ENCODE data around the gene SLC39A11.
"Not testable (repeated sequence)": the region's sequence is repeated elsewhere in the genome, so short reads cannot be mapped to it uniquely, and the experiment has no call there.

Gene SLC39A11

DNA sequence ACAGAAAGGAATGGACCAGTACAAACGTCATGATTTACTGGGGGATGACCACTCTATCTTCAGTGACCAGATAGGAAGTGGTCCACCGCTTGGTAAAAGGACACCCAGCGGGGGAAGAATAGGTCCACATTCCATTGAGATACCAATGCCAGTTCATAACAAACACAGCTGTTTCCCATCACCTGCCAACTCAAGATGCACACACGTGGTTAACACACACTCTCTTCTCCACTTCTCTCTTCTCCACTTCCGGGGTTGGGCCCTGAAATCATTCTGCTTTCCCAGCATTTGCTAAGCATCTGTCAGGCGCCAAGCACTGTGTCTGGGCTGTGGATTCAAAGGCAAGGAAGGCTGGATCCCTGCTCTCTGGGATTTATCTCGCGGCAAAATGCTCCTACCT, 175.5 kb downstream of the SLC39A11 start:
- DNase-seq (ENCODE audit: low read depth in 3 of 3), result no peak

DNA sequence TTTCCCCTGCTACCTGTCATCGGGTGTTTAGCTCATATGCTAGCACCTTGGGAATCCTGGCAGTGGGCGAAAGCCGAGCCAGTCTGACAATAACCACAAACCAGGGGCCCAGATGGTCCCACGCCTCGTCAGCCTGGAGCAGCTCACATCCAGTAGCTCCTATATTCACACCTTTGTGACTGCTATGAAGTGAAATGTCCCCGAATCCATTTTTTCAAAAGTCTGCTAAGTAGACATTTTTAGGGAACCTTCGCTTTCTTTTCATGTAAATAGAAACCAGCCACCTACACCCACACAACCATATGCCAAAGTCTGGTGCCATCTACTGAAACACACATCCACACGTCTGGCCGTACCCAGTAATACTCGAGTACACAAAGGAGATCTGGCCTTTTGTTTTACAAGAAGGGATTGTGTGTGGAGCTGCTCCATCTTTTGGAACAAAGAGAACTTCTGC, 176.8 kb downstream of the SLC39A11 start:
- no peak for DNase-seq (ENCODE audit: low read depth in 3 of 3)

DNA sequence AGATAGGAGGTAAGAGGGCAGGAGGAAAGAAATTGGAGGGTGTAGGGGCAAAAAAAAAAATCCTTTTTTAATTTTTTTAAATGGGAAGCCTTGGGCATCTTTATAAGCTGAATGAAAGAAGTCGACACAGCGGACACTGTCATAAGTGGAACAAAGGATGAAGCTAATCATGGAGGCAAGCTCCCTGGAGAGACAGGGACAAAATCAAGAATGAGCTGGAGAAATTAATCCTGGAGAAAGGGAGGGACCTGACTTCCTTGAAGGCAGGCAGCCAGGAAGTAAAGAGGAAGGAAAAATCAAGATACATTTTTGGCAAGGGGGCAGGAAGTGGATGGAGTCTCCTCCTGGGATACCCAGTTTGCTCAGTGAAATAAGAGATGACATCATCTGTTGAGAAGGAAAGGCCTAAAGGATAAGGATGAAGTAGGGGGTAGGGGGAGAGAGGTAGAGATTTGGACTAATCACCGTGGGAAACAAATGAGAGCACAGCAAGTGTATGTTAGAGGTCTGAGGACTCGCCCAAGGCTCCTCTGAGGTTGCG, 179.3 kb downstream of the SLC39A11 start:
- DNase-seq (ENCODE audit: low read depth in 3 of 3), result no peak

DNA sequence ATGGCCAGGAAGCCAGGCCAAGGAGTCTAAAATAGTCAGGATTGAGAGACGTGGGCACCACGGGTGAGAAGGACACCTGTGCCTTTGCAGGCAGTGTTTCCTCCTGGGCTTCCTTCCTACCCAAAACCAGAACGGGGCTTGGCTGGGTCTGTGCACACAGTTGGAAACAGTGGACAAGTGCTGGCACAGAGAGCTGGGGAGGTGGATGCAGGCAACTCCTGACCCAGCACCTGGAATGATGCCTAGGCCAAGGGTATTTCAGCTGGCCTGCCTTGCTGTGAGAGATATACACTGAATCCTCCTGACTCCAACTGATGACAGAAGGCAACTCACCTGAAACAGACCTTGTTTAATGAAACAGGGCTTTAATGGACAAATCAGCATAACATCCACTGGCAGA, 186.2 kb downstream of the SLC39A11 start:
- no peak for DNase-seq (ENCODE audit: low read depth in 3 of 3)

DNA sequence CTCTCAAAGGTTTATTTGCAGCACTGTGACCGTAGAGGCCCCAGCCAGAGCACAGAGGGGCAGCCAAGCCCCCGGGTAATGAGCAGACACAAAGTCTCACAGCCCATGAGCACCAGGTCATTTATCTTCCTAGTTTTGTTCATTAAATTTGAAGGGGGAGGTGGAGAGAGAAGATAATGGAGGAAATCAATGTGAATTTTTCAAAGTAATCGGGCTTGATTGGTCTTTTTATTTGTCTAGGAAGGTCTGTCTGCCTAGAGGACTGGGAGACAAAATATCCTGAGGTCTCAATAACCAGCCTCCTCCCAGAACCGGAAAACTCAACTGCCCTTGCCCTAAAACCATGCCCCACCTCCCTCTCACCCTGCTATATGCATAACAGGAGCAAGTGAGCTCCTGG, 189.0 kb downstream of the SLC39A11 start:
- DNase-seq (ENCODE audit: low read depth in 3 of 3), result no peak

DNA sequence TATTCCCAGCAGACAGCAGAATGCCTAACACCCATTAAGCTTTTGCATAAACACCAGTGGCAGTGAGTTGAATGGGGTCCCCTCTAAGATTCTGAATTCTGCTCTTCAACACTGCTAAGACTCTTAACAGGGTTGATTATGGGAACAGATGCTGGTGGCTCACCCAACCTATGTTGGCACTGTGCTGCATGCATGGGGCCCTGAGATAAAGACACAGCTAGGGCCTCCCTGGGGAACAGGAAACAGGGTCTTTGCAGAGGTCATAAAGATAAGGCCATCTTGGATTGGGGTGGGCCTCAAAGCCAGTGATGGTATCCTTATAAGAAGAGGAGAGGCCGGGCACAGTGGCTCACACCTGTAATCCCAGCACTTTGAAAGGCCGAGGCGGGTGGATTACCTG, 190.8 kb downstream of the SLC39A11 start:
- DNase-seq (ENCODE audit: low read depth in 3 of 3), result no peak

DNA sequence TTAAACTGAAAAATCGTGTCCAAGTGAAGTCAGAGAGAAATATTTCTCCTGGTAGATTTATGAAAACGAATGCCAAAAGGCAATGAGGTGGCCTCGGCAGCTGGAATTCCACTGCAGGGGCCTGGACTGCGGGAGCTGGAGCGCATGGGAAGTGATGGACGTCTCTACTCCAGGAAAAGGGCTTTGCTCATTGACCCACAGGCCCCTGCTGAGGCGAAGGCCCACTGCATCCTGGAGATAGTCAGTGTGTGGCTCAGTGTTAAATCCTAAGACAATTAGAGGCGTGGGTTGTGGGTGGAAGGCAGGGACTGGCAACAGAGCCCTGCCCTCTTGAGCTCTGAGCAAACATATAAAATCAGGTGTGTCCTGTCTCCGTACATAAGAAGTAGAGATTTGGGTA, 191.4 kb downstream of the SLC39A11 start:
- no peak for DNase-seq (ENCODE audit: low read depth in 3 of 3)

DNA sequence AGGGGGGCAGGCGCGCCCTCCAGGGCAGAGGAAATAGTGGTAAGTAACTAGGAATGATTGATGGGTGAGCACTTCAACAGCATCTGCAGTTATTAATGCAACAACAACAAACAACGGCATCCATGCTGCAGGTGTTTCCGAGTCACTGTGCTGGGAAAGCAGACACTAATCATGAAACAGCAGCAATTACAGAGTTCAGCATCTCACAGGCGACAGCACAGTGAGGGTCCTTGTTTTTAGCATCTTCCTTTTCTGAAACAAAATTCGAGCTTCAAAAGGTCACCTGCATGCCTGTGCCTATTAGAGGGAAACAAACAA, 191.9 kb downstream of the SLC39A11 start:
- DNase-seq (ENCODE audit: low read depth in 3 of 3), result no peak

DNA sequence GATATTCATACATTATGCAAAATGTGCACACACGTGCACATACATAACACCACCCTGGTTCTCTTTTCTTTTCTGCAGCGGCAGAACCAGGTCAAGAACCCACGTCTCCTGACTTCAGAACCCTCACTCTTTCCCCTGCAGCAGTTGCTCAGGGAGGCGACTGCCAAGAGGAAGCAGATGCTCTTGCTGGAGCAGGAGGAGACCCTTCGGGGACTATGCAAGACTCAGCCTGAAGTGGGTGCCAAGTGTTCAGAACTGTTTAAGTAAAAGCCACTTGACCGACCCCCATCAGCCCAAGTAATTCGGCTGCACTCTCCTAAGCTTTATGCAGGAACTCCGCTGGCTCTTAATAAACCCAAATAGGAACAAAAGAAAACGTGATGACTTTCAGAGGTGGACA, 193.8 kb downstream of the SLC39A11 start:
- no peak for DNase-seq (ENCODE audit: low read depth in 3 of 3)

DNA sequence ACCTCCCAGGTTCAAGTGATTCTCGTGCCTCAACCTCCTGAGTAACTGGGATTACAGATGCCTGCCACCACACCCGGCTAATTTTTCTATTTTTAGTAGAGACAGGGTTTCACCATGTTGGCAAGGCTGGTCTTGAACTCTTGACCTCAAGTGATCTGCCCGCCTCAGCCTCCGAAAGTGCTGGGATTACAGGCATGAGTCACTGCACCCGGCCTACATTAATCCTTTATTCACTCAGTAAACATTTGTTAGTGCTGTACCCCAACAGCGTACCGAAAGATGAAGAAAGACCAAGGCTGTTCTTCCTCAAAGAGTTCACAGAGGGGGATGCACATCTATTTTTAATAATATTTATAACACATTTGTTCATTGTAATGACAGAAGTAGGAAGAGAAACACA, 196.2 kb downstream of the SLC39A11 start:
- DNase-seq (ENCODE audit: low read depth in 3 of 3), result not testable (repeated sequence)

DNA sequence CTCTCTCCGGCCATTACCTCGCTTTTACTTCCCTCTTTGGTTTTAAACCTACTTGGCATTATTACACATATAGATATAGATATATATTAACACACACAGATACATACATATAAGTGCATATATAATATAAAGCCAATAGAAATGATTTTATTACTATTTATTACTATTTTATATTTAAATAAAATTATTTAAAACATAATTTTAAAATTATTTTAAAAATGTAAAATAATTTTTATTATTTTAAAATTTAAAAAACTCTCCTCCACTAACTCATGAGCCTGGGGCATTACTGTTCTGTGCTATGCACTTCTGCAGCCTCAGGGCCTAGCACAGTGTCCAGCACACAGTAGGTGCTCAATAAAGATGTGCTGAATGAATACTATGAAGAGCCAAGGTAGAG, 200.9 kb downstream of the SLC39A11 start:
- DNase-seq (ENCODE audit: low read depth in 3 of 3), result no peak

DNA sequence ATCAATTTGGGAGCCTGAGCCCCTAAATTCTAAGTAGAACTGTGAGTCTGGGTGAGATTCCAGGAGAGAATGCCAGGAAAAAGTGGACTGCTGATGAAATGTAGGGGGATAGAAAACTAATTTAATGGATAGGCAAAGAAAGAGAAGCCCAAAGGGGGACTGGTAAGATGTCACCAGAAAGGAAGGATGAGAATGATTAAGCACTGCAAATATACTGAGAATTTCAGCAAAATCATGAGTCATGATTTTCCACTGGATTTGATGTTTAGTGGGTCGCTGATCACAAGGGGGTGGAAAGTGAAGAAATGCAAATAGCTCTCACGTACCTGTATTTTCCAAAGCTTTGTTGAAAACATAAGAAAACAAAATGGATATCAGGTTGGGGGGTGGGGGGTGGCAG, 201.8 kb downstream of the SLC39A11 start:
- no peak for DNase-seq (ENCODE audit: low read depth in 3 of 3)

DNA sequence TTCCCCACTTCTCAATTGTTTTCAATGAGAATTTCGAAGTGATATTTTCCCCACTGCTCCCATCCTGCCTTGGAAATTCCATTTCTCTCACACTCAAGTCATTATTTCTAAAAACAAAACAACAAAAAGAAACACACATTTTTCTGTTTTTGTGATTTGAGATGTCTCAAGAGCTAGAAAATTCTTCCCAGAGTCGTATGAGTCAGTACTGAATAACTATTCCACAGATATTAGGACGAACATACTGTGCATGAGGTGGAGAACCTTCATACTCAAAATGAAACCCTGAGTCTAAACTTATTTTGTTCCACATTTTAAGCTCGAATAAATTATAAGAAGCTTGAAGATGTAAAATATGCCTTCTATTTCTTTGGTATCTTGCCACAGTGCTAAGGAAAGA, 204.6 kb downstream of the SLC39A11 start:
- DNase-seq (ENCODE audit: low read depth in 3 of 3), result no peak

DNA sequence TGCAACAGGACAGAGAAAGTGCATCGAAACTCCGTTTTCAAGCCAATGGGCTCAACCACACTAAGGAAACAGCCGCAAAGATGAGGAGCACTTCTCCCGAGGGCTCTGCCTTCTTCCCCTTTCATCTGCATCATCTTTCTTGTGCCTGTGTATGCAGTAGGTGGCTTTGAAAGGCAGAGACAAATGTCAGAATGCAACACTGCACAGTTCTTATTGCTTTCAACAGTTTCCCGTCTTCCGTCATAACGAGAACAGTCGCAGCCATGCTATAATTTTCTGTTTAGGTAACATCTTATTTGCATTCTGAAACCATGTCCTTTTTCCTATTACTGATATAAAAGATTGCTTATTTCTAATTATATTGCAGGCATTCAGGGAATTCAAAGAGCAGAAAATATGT, 205.2 kb downstream of the SLC39A11 start:
- no peak for DNase-seq (ENCODE audit: low read depth in 3 of 3)

DNA sequence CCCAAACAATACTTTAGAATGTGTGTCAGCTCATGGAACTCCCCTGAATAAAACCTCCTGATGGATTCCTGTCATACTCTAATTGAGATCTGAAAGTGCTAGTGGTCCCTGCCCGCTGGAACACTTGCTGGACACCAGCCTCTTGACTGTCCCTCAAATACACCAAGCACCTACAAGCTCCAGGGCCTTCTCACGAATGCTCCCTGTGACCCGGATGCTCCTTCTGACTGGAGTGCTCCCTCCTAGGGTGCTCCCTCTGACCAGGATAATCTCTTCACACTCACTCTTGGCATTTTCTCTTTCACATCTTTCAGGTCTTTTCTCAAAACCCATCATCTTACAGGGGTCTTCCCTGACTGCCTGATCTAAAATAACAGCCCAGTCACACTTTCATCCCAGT, 205.9 kb downstream of the SLC39A11 start:
- DNase-seq (ENCODE audit: low read depth in 3 of 3), result no peak

DNA sequence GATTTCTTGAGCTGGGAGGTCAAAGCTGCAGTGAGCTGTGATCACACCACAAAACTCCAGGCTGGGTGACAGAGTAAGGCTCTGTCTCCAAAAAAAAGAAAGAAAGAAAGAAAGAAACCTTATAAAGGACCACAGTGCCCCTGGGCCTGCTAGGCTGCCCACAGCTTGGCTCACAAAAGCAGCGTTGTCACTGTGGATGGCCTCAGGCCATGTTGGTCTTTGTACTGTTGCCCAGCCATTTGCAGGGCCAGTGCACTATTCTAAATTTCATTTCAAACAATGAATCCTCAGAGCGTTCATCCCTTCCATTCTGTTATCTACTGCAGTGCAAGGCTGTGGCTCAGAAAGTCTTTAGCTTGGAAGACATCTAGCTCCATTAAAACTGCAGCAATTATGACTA, 208.4 kb downstream of the SLC39A11 start:
- DNase-seq (ENCODE audit: low read depth in 3 of 3), result no peak

DNA sequence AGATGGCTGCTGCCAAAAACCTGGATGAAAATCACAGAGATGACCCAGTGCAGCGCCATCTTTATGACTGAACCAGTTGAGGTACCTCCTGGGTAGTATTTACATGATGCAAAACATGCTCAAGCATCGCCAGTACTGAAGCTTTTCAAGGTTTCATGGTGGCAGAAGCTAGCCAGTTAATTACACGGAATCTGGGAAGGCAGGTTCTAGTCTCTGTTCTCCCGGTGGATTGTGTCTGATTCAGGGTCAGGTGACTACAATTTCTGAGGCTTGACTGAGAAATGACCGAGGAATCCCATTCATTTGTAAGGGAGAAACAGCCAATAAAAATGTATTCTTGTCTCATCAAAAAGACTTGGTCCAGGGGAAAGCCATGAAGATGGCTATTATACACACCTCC, 209.1 kb downstream of the SLC39A11 start:
- no peak for DNase-seq (ENCODE audit: low read depth in 3 of 3)

DNA sequence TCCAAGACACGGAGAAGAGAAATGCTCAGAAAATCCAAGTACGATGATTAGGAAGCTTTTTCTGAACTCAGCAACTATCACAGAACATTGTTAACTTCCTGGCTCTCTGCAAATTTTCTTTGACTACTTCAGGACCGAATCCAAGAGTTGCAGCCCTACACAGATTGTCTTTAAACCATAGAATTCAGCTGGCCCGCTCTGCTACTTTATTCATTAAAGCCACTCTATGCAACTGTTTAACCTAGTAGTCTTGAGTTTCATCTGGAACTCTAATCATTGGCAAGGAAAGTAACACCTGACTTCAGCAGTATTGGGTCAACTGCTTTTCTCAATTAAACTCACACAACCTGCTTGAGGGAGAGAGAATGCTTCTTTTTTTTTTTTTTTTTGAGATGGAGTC, 210.1 kb downstream of the SLC39A11 start:
- no peak for DNase-seq (ENCODE audit: low read depth in 3 of 3)

DNA sequence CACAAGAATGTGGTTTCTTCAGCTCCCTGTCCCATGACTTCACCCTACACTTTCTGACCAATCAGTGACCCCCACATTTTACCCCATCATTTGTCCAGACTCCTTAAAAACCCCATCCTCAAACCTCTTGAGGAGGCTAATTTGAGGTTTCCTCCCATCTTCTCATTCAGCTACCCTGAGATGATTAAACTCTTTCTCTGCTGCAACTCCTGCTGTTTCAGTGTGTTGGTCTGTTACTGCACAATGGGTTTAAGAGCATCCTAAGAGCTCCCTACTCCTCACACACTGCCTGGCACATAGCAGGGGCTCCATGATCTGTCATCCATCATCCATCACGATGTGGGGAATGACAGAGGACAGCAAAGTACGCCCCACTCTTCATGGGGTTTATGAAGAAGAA, 212.6 kb downstream of the SLC39A11 start:
- no peak for DNase-seq (ENCODE audit: low read depth in 3 of 3)

DNA sequence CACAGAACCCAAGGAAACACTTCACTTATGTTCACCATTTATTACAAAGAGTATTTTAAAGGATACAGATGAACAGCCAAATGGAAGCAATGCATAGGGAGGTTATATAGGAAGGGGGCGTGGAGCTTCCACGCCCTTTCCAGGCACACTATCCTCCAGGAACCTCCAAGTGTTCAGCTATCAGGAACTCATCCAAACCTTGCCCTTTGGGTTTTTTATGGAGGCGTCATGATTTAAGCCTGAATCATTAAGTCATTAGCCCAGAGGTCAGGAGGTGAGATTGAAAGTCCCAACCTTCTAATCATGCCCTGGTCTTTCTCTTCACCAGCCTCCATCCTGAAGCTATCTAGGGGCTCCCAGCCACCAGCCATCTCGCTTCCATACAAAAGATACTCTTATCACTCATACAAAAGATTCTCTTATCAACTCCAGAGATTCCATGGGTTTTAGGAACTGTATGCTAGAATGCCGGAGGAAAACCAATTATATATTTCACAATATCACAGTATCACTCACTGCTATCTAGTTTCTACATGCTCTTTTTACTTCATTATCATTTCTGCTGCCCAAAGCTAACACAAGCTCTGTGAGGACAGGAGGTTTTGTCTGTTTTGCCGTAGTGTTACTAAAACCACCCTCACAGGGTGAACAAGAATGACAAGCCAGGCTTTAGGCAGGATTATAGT, 213.4 kb downstream of the SLC39A11 start:
- DNase-seq (ENCODE audit: low read depth in 3 of 3), result no peak

DNA sequence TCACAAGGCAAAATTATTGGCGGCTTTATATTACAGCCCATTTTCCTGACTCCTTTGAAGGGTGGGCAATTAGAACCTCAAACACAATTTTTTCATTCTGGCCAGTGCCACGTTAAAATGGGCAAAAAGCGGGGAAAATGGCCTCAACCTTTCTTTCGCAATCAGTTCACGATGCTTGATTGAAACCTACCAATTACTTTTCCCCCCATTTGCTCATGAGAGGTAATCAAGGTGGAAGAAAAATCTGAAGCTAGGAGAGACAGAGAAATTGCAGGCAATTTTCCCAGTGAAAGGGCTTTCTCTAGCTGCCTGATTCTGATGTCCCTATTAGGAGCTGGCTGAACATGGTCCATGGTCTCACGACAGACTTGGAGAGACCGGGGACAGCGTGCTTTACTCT, 215.1 kb downstream of the SLC39A11 start:
- DNase-seq (ENCODE audit: low read depth in 3 of 3), result no peak

DNA sequence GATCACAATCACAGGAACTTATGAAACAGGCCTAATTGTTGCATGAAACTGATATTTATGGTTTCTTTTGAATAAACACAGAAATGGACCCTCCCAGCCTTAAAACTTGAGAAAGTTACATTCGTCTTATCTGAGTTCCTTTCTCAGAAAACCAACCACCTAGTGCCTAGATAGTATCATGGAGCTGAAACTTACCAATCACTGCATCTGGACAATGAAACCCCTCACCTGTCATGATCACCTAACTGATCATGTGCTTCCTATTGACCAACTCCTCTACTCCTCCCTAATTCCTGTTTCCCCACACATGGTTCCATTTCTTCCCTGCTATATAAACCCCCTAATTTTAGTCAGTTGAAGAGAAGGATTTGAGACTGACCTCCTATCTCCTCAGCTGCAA, 216.1 kb downstream of the SLC39A11 start:
- DNase-seq (ENCODE audit: low read depth in 3 of 3), result no peak

DNA sequence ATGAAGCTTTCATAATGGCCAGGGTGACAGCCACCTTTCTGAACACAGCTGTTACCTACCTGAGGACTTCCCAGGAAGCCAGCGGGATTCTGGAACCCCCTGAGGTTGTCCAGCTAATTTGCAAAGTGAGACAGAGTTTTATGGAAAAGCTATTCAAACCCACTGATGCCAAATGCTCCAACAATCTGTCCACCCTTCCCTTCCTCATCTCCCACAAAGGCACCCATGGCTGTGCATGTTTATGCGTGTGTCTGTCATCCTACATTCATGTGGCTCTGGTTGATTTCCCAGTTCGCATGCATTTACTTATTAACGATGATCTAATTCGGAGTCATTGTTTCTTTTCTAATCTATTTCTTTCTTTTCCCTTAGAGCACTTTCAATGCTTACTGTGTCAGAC, 217.1 kb downstream of the SLC39A11 start:
- DNase-seq (ENCODE audit: low read depth in 3 of 3), result no peak

DNA sequence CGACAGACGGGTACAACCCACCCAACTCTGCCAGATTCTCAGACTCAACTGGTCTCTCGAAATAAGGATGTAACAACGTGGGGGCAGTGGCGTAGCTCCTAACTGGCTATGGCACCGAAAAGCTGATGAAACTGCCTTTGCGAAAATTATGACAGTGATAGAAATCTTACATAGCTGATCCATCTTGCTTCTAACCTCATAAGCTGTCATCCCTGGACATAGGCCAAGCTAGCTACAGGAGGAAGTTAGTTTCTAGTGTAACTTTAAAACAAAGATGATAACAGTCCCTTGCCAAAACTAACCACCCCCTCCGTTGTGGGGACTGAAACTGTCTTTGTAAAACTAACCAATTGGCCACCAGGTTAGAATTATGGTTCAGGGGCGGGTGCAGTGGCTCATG, 220.1 kb downstream of the SLC39A11 start:
- no peak for DNase-seq (ENCODE audit: low read depth in 3 of 3)
